ENCODE results near the gene GSTM3. TPM values are rescaled to one million over a fixed set of nuclear protein-coding genes. Genes with fewer than 3 reads are reported as not detected.

Gene GSTM3
- total and polyA plus RNA-seq, 2 of the 13 experiments (the other 11 are each of a cell fraction or from before 2014, with no cell fraction given): 127 to 142 TPM

- TF ChIP-seq HOXA7 (CRISPR knock-in tag; IDR thresholded peaks at IDR 0.05) (no peak), FIP1L1 (IDR thresholded peaks at IDR 0.05; ENCODE audit: borderline replicate concordance, insufficient read depth, low read depth, low read length) (no peak), ZNF235 (CRISPR knock-in tag; IDR thresholded peaks at IDR 0.05; ENCODE audit: borderline replicate concordance) (no peak), ZNF333 (CRISPR knock-in tag; IDR thresholded peaks at IDR 0.05; ENCODE audit: borderline replicate concordance) (no peak), HNRNPK (IDR thresholded peaks at IDR 0.05; ENCODE audit: low read depth, low read length, poor library complexity, severe bottlenecking) (no peak), ATRX (CRISPR knock-in tag; IDR thresholded peaks at IDR 0.05; ENCODE audit: borderline replicate concordance) (no peak), ZBTB38 (CRISPR knock-in tag; IDR thresholded peaks at IDR 0.05) (no peak), ZMYM4 (CRISPR knock-in tag; IDR thresholded peaks at IDR 0.05) (peak; percentile 18; the same call in 1 of the 2 replicates), RELA (CRISPR knock-in tag; IDR thresholded peaks at IDR 0.05) (no peak), HNRNPLL (IDR thresholded peaks at IDR 0.05; ENCODE audit: low read depth, low read length, poor library complexity, severe bottlenecking) (no peak), NCOR1 (IDR thresholded peaks at IDR 0.05; ENCODE audit: borderline replicate concordance, low read length) (no peak), HOXA9 (CRISPR knock-in tag; IDR thresholded peaks at IDR 0.05; ENCODE audit: borderline replicate concordance) (no peak), USF2 (IDR thresholded peaks at IDR 0.05; ENCODE audit: low read depth, low read length) (no peak), USF2 (CRISPR knock-in tag; IDR thresholded peaks at IDR 0.05; ENCODE audit: borderline replicate concordance) (no peak), ZNF678 (CRISPR knock-in tag; IDR thresholded peaks at IDR 0.05) (no peak), RFXANK (CRISPR knock-in tag; IDR thresholded peaks at IDR 0.05) (no peak), ATAD3A (CRISPR knock-in tag; IDR thresholded peaks at IDR 0.05) (no peak), ZNF790 (CRISPR knock-in tag; IDR thresholded peaks at IDR 0.05; ENCODE audit: borderline replicate concordance) (no peak), ZNF576 (CRISPR knock-in tag; IDR thresholded peaks at IDR 0.05) (no peak), TFE3 (CRISPR knock-in tag; IDR thresholded peaks at IDR 0.05) (peak; percentile 38; the same call in 1 of the 2 replicates), GLI4 (CRISPR knock-in tag; IDR thresholded peaks at IDR 0.05; ENCODE audit: borderline replicate concordance) (no peak), ZNF598 (CRISPR knock-in tag; IDR thresholded peaks at IDR 0.05; ENCODE audit: borderline replicate concordance) (no peak; the same call in 1 of the 2 replicates), ZNF124 (CRISPR knock-in tag; IDR thresholded peaks at IDR 0.05) (no peak), SP2 (CRISPR knock-in tag; IDR thresholded peaks at IDR 0.05) (no peak), CAMTA2 (CRISPR knock-in tag; IDR thresholded peaks at IDR 0.05; ENCODE audit: borderline replicate concordance) (no peak)
Measured at GRCh38 chr1:109773203-109773899, 32.5 kb upstream of the GSTM3 start (continued).

Data from HepG2 (cell line).